Upper lobe of left lung (tissue), 4 donors: Measurements from ENCODE around the gene OR6M1.

Experiments used
- CTCF ChIP-seq, 6 experiments: fragments of 450-650 bp in 4 of 6; fragments of 200-600 bp in 2 of 6; sonication (generic) in 2 of 6; IDR thresholded peaks; one replicate each; pipeline ENCODE4 v1.5.1; 2016 to 2019; ENCODE audit warnings: antibody characterized with exemption in 6 of 6
- EP300 ChIP-seq, 4 donors: sonication (generic); formaldehyde crosslinking; IDR thresholded peaks; one replicate each; pipeline ENCODE4 v1.5.1; 2017; ENCODE audit warnings: antibody characterized with exemption in 4 of 4, control low read depth in 2 of 4
- POLR2A ChIP-seq, 4 donors: fragments of 450-650 bp; IDR thresholded peaks; one replicate each; pipeline ENCODE4 v1.5.1; 2016 to 2017; ENCODE audit warnings: antibody characterized with exemption in 4 of 4, mild to moderate bottlenecking in 2 of 4
- POLR2AphosphoS5 ChIP-seq, 2 donors: sonication (generic); formaldehyde crosslinking; IDR thresholded peaks; one replicate each; pipeline ENCODE4 v1.5.1; 2017; ENCODE audit warnings: antibody characterized with exemption in 2 of 2

- TF ChIP-seq CTCF (IDR thresholded peaks at IDR 0.05), result no peak
- no peak for TF ChIP-seq POLR2A (IDR thresholded peaks at IDR 0.05)
- no peak for TF ChIP-seq EP300 (IDR thresholded peaks at IDR 0.05)
- no peak for TF ChIP-seq POLR2AphosphoS5 (IDR thresholded peaks at IDR 0.05)
Measured at GRCh38 chr11:123760894-123761293, 45.3 kb downstream of the OR6M1 start.
